Vagina (tissue), 2 donors: ENCODE measurements around the gene C1orf185. TPM values are rescaled to one million over a fixed set of nuclear protein-coding genes. Genes with fewer than 3 reads are reported as not detected.

Experiments
- DNase-seq, 2 donors: peaks; one replicate each; pipeline ENCODE4 v3.0.0-alpha.2; 2017; ENCODE audit errors: extremely low spot score in 2 of 2
- H3K27ac ChIP-seq: fragments of 200-600 bp; sonication (generic); one replicate; pipeline ENCODE4 v1.5.1; 2019
- H3K27me3 ChIP-seq: fragments of 200-600 bp; sonication (generic); one replicate; pipeline ENCODE4 v1.5.1; 2019
- H3K36me3 ChIP-seq, 2 donors: fragments of 200-600 bp; sonication (generic); one replicate each; pipeline ENCODE4 v1.5.1; 2017 to 2019
- H3K4me1 ChIP-seq: fragments of 200-600 bp; sonication (generic); one replicate; pipeline ENCODE4 v1.5.1; 2019
- H3K4me3 ChIP-seq, 2 donors: fragments of 200-600 bp; sonication (generic); 1 replicate in 1 of 2; 2 replicates in 1 of 2; pipeline ENCODE4 v1.5.1; 2016 to 2019
- H3K9me3 ChIP-seq: fragments of 200-600 bp; sonication (generic); one replicate; pipeline ENCODE4 v1.5.1; 2019
- POLR2A ChIP-seq, 2 donors: fragments of 450-650 bp; IDR thresholded peaks; one replicate each; pipeline ENCODE4 v1.6.1; 2017; ENCODE audit warnings: antibody characterized with exemption in 2 of 2, mild to moderate bottlenecking in 2 of 2, moderate library complexity in 2 of 2
- POLR2AphosphoS5 ChIP-seq, 2 donors: sonication (generic); formaldehyde crosslinking; IDR thresholded peaks; one replicate each; pipeline ENCODE4 v1.9.0; 2017; ENCODE audit warnings: antibody characterized with exemption in 2 of 2, mild to moderate bottlenecking in 2 of 2, low read depth in 1 of 2; ENCODE audit not compliant: insufficient read depth in 1 of 2
- intact Hi-C: fragments of 100-400 bp; cut with DNase I; formaldehyde crosslinking; loops from one replicate; pipeline ENCODE4 v1.15.1; 2023
- total RNA-seq: library from RNA; depleted of rRNA; stranded (reverse); fragments of >200 nt; gene quantifications from one replicate; pipeline ENCODE4 v1.2.3, GENCODE V29; 2016
- TF ChIP-seq, protein P1 (sequence below), 3 experiments: fragments of 450-650 bp in 2 of 3; fragments of 200-600 bp in 1 of 3; sonication (generic) in 1 of 3; IDR thresholded peaks; one replicate each; pipeline ENCODE4 v1.5.1; 2017 to 2019; ENCODE audit warnings: antibody characterized with exemption in 3 of 3, mild to moderate bottlenecking in 2 of 3, moderate library complexity in 2 of 3

The C1orf185 gene
- not detected for total RNA-seq

GRCh38 chr1:51101976-51102375, at the start of gene C1orf185:
Gene C1orf185, plus strand, starts transcription at chr1:51102228. Its CDS starts 6 bp downstream, at chr1:51102234.
- no peaks in the 10 kb centered on the region for H3K27me3 ChIP-seq
- no peaks in the 10 kb centered on the region for H3K4me1 ChIP-seq
- H3K9me3 ChIP-seq = no peaks in the 10 kb centered on the region
- no peak for DNase-seq
- no peak within 1 kb of the TSS for H3K4me3 ChIP-seq
- TF ChIP-seq POLR2A (IDR thresholded peaks at IDR 0.05) (no peak), POLR2AphosphoS5 (IDR thresholded peaks at IDR 0.05; ENCODE audit: insufficient read depth in 1 of 2, low read depth in 1 of 2) (no peak)
- TF ChIP-seq, protein P1, sequence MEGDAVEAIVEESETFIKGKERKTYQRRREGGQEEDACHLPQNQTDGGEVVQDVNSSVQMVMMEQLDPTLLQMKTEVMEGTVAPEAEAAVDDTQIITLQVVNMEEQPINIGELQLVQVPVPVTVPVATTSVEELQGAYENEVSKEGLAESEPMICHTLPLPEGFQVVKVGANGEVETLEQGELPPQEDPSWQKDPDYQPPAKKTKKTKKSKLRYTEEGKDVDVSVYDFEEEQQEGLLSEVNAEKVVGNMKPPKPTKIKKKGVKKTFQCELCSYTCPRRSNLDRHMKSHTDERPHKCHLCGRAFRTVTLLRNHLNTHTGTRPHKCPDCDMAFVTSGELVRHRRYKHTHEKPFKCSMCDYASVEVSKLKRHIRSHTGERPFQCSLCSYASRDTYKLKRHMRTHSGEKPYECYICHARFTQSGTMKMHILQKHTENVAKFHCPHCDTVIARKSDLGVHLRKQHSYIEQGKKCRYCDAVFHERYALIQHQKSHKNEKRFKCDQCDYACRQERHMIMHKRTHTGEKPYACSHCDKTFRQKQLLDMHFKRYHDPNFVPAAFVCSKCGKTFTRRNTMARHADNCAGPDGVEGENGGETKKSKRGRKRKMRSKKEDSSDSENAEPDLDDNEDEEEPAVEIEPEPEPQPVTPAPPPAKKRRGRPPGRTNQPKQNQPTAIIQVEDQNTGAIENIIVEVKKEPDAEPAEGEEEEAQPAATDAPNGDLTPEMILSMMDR (IDR thresholded peaks at IDR 0.05) = no peak
- H3K27ac ChIP-seq = no peak within 1 kb of the TSS
- intact Hi-C loops = no loop called here
- H3K36me3 ChIP-seq = no peaks in the 10 kb centered on the region

DNA sequence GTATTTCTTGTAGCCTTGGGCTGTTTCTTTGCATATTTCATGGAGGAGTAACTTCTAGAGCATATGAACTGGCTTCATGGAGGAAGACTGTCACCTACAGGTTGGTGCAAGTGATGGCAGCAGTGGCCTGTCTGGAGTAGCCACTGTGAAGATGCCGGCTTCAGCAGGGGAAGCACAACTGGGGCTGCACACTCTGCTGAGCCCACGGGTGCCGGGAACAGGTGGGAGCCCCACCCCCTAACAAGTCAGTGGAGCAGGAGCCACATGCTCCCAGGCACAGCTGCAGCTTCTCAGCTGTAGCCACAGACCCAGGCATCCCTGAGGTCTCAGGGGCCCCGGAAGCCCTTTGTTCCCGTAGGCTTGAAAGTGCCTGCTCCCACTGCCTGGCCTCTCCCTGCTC, 43.2 kb upstream of the C1orf185 start:
- DNase-seq = no peak
- TF ChIP-seq, protein P1 (IDR thresholded peaks at IDR 0.05) = no peak
- TF ChIP-seq POLR2A (IDR thresholded peaks at IDR 0.05) = no peak
- TF ChIP-seq POLR2AphosphoS5 (IDR thresholded peaks at IDR 0.05; ENCODE audit: insufficient read depth in 1 of 2, low read depth in 1 of 2) = no peak
- Histone ChIP-seq H3K4me1 (no peaks in the 10 kb centered on the region), H3K9me3 (no peaks in the 10 kb centered on the region), H3K36me3 (no peaks in the 10 kb centered on the region), H3K4me3 (no peak overlapping the region), H3K27me3 (no peaks in the 10 kb centered on the region), H3K27ac (no peak overlapping the region)
- intact Hi-C loops = no loop called here

DNA sequence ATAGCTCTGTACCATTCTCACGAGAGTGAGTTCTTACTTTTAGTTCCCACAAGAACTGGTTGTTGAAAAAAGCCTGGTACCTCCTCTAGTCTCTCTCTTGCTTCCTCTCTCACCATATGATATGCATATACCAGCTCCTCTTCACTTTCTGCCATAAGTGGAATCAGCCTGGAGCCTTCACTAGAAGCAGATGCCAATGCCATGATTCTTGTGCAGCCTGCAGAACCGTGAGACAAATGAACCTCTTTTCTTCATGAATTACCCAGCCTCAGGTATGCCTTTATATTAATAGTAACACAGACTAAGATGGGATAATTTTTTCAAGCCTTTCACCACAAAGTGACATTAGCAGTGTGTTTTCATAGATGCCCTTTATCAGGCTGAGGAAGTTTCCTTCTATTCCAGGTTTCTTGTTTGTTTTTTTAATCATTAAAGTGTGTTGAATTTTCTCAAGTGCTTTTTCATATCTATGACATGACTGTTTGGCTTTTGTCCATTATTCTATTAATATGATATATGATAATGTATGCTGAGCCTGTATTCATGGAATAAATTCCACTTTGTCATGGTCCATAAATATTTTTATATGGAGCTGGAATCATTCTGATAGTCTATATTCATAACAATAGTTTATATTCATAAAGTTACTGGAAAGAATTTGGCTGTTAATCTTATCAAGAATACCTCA, 40.7 kb upstream of the C1orf185 start:
- Histone ChIP-seq H3K4me1 (no peaks in the 10 kb centered on the region), H3K9me3 (no peaks in the 10 kb centered on the region), H3K4me3 (no peak overlapping the region), H3K27me3 (no peaks in the 10 kb centered on the region), H3K36me3 (no peaks in the 10 kb centered on the region), H3K27ac (no peak overlapping the region)
- TF ChIP-seq POLR2AphosphoS5 (IDR thresholded peaks at IDR 0.05; ENCODE audit: insufficient read depth in 1 of 2, low read depth in 1 of 2) (no peak), POLR2A (IDR thresholded peaks at IDR 0.05) (no peak)
- TF ChIP-seq, protein P1 (IDR thresholded peaks at IDR 0.05) = no peak
- no peak for DNase-seq
- intact Hi-C loops = no loop called here

DNA sequence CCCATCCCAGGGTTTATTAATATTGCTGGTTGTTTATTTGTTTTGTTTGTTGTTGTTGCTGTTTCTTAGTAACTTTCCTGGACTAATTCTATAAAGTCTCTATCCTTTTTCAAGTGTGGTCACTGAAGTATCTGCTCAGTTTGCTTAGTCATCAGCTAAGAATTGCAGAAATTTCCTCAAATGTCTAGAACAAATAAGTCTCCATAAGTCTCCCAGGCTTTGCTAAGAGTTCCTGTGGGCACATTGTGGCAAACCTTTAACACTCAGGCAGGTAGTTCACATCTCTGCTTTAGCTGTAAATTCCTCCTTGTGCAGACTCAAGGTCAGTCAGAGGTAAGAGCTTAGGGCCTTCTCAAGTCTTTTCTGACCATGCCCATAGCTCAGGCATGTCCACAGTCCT, 38.9 kb upstream of the C1orf185 start:
- Histone ChIP-seq H3K36me3 (no peaks in the 10 kb centered on the region), H3K27ac (no peak overlapping the region), H3K9me3 (no peaks in the 10 kb centered on the region), H3K4me1 (no peaks in the 10 kb centered on the region), H3K27me3 (no peaks in the 10 kb centered on the region), H3K4me3 (no peak overlapping the region)
- DNase-seq = no peak
- intact Hi-C loops = no loop called here
- TF ChIP-seq POLR2A (IDR thresholded peaks at IDR 0.05) (no peak), POLR2AphosphoS5 (IDR thresholded peaks at IDR 0.05; ENCODE audit: insufficient read depth in 1 of 2, low read depth in 1 of 2) (no peak)
- TF ChIP-seq, protein P1 (IDR thresholded peaks at IDR 0.05) = no peak

DNA sequence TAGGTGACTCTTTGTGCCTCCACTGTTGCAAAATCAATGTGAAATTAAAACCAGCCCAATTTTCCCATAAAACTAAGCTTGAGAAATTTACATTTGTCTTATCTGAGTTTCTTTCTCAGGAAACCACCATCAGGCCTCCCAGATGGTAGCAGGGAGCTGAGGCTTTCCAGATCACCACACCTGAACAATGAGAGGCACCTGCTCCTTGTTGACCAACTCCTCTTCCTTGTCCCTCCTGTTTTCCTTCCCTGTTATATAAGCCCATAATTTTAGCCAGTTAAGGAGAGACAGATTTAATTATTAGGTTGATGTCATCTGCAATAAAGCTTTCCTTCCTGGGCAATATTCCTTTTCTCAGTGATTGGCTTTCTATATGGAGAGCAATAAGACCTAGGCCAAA, 32.0 kb upstream of the C1orf185 start:
- no peak for DNase-seq
- intact Hi-C loops = no loop called here
- TF ChIP-seq POLR2A (IDR thresholded peaks at IDR 0.05) = no peak
- TF ChIP-seq POLR2AphosphoS5 (IDR thresholded peaks at IDR 0.05; ENCODE audit: insufficient read depth in 1 of 2, low read depth in 1 of 2) = no peak
- TF ChIP-seq, protein P1 (IDR thresholded peaks at IDR 0.05) = no peak
- Histone ChIP-seq H3K27ac (no peak overlapping the region), H3K36me3 (no peaks in the 10 kb centered on the region), H3K4me1 (no peaks in the 10 kb centered on the region), H3K9me3 (no peaks in the 10 kb centered on the region), H3K27me3 (no peaks in the 10 kb centered on the region), H3K4me3 (no peak overlapping the region)
